ENCODE results near the gene RBP3.

The RBP3 gene

GRCh38 chr10:47334466-47335295 lies 13.5 kb upstream of the RBP3 start:
- H3K4me3 ChIP-seq (ENCODE audit: low read depth, low read length) = no peak overlapping the region
- TF ChIP-seq, protein P1, sequence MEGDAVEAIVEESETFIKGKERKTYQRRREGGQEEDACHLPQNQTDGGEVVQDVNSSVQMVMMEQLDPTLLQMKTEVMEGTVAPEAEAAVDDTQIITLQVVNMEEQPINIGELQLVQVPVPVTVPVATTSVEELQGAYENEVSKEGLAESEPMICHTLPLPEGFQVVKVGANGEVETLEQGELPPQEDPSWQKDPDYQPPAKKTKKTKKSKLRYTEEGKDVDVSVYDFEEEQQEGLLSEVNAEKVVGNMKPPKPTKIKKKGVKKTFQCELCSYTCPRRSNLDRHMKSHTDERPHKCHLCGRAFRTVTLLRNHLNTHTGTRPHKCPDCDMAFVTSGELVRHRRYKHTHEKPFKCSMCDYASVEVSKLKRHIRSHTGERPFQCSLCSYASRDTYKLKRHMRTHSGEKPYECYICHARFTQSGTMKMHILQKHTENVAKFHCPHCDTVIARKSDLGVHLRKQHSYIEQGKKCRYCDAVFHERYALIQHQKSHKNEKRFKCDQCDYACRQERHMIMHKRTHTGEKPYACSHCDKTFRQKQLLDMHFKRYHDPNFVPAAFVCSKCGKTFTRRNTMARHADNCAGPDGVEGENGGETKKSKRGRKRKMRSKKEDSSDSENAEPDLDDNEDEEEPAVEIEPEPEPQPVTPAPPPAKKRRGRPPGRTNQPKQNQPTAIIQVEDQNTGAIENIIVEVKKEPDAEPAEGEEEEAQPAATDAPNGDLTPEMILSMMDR (IDR thresholded peaks at IDR 0.05; ENCODE audit: borderline replicate concordance, insufficient read depth, low read depth, low read length) = no peak

DNA sequence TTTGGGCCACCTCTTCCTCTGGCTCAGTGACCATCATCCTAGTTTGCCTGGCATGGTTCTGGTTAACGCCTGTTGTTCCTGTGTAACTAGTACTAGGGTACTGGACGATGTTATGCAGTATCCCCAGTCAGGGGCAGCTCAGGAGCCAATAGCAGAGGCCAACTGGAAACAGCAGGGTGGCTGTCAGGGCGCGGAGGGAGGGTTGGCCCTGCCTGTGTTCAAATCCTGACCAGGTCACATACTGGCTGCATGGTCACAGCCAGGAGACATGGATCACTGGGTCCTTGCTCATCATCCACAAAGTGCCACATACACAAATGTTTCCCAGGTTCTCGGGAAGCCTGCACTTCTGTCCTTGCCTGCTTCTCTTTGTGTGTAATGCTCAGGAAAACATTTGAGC lies 12.3 kb upstream of the RBP3 start:
- TF ChIP-seq, protein P1 (IDR thresholded peaks at IDR 0.05; ENCODE audit: borderline replicate concordance, insufficient read depth, low read depth, low read length) = no peak
- no peak overlapping the region for H3K4me3 ChIP-seq (ENCODE audit: low read depth, low read length)

DNA sequence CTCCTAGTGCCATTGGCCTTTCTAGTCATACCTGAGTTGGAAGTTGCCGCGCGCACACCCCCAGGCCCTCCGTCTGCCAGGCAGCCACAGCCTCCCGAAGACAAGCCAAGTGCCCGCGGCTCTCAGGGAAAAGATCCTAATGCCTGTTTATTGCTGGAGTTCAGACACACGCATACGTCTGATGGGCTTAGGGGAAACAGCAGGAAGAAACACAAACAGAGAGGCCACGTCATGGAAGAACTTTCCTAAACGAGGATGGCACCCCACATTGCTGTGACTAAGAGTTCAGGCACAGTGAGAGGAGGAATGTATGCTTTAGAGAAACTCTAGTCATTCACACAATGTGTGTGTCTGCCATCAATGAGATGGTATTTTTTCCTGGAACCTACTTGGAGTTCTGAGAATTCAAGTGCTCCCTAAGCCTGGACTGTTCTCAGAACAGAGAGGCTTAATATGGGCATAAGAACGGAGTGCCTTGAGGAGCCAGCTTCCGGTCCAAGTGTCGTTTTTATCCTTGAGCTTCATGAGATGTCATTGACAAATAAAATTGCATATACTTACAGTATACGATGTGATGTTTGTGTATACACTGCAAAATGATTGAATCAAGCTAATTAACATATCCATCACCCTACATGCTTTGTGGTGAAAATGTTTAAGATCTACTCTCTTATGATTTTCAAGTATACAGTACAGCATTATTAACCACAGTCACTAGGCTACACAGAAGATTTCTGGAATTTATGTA lies 11.6 kb upstream of the RBP3 start:
- TF ChIP-seq, protein P1 (IDR thresholded peaks at IDR 0.05; ENCODE audit: borderline replicate concordance, insufficient read depth, low read depth, low read length) = no peak
- no peak overlapping the region for H3K4me3 ChIP-seq (ENCODE audit: low read depth, low read length)

DNA sequence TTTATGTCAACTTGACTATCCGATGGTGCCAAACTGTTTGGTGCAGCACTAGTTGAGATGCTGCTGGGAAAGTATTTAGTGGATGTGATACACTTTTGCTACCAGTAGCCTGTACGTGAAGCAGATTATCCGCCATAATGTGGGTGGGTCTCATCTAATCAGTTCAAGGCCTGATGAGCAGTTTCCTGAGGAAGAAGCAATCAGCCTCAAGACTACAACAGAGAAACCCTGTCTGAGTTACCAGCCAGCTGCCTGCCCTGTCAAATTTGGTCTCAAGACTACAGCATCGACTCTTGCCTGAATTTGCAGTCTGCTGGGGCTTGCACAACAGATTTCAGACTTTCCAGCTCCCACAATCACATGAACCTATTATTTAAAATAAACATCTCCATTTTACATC lies 10.9 kb upstream of the RBP3 start:
- TF ChIP-seq, protein P1 (IDR thresholded peaks at IDR 0.05; ENCODE audit: borderline replicate concordance, insufficient read depth, low read depth, low read length) = no peak

DNA sequence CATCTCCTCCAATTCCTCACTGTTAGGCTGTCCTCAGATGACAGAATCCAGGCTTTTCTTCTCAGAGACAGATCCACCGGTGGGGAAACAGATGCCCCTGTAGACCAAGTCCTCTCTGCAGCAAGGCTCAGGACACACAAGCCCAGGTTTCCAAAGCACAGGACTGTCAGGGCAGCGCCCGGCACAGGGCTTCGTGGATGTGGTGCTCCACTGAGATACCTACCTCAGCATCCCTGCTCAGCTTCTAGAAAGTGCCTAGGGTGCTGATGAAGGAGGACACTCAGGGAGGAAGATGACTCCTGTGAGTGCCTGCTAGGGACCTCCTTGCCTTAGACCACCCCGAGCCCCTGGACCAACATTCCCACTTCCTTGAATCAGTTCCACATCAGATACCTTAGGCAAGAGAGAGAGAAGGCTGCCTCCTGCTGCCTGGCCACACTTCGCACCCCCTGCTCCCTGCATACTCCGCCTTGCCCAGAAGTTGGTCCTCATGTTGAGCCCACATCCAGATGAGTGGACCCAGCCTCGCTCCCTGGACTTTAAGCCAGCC lies 8.9 kb upstream of the RBP3 start:
- TF ChIP-seq, protein P1 (IDR thresholded peaks at IDR 0.05; ENCODE audit: borderline replicate concordance, insufficient read depth, low read depth, low read length) = no peak
- no peak overlapping the region for H3K4me3 ChIP-seq (ENCODE audit: low read depth, low read length)

More for the DNA sequence above, 10.9 kb upstream of the RBP3 start:
- H3K4me3 ChIP-seq (ENCODE audit: low read depth, low read length) = no peak overlapping the region

DNA sequence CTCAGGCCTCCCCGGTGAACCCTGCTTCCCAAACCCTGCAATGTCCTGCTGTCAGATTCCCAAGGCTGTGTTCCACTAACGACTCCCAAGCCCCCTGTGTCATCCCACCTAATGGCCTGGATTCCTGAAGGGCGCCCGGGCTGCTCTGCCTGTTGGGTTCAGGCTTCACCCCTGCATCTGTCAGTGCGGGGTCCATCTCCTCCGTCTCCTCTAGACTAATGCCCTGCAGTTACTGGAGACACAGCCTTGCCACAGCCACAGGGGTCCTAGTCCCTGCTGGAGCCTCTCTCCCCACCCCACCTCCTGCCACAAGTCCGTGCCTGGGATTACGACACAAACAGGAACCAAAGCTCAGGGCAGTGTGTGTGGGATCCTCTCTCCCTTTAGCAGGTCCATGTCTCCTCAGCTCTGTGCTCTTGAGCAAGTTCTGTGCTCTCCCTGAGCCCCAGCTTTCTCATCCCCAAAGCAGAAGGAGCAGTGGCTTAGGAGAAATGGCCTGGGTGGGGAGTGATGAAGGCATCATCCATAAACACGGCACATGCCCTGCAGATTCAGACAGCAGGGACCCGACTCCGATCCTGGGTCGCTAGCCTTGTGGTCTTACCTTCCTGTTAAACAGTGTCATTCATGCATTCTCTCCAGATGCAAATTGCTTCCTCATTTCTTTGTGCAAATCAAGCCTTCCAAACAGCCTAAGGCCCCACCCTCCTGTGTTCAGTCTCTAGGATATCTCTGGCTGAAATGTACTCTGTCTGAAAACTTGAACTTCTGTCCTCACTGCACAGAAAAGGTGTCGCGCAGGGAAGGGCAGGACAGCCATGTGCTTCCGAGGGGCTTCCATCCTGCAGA lies 8.2 kb upstream of the RBP3 start:
- TF ChIP-seq, protein P1 (IDR thresholded peaks at IDR 0.05; ENCODE audit: borderline replicate concordance, insufficient read depth, low read depth, low read length) = no peak
- H3K4me3 ChIP-seq (ENCODE audit: low read depth, low read length) = no peak overlapping the region

Data from GM12875 (cell line).